NK-92 (cell line): Measurements from ENCODE around the gene MAML1.

Experiments
- DNase-seq: peaks from one replicate; lab custom pipeline; 2025; ENCODE audit not compliant: unreplicated experiment; lab: John Stamatoyannopoulos, UW

Gene MAML1

GRCh38 chr5:179793468-179794139 lies 61.0 kb downstream of the MAML1 start, which contains the start of gene LTC4S:
TSS of gene LTC4S (plus strand) at chr5:179793986. CDS start at chr5:179794081, 95 bp downstream.
- no peak for DNase-seq

- DNase-seq = no peak
These were observed 61.5 kb downstream of the MAML1 start for GRCh38 chr5:179794171-179794570.

GRCh38 chr5:179794575-179794974 lies 62.0 kb downstream of the MAML1 start:
- no peak for DNase-seq

GRCh38 chr5:179795049-179795862 lies 62.6 kb downstream of the MAML1 start:
- no peak for DNase-seq

- no peak for DNase-seq
These were observed 63.5 kb downstream of the MAML1 start for GRCh38 chr5:179795863-179796833.

- no peak for DNase-seq
These were observed 64.4 kb downstream of the MAML1 start for GRCh38 chr5:179796877-179797608.

GRCh38 chr5:179797741-179798140 lies 65.1 kb downstream of the MAML1 start:
- no peak for DNase-seq

GRCh38 chr5:179798144-179798770 lies 65.6 kb downstream of the MAML1 start:
- DNase-seq = no peak

- DNase-seq = no peak
These were observed 66.4 kb downstream of the MAML1 start for GRCh38 chr5:179798771-179799643.

GRCh38 chr5:179799644-179799973 lies 67.0 kb downstream of the MAML1 start:
- no peak for DNase-seq

- no peak for DNase-seq
These were observed 67.6 kb downstream of the MAML1 start for GRCh38 chr5:179800071-179800695.

- no peak for DNase-seq
These were observed 68.1 kb downstream of the MAML1 start for GRCh38 chr5:179800696-179801201.

GRCh38 chr5:179801304-179802206 lies 68.9 kb downstream of the MAML1 start:
- no peak for DNase-seq

GRCh38 chr5:179802207-179802883 lies 69.7 kb downstream of the MAML1 start:
- no peak for DNase-seq

- no peak for DNase-seq
These were observed 70.4 kb downstream of the MAML1 start for GRCh38 chr5:179802950-179803562.
